Measurements from ENCODE around the gene ANKRD33B.

Gene ANKRD33B

DNA sequence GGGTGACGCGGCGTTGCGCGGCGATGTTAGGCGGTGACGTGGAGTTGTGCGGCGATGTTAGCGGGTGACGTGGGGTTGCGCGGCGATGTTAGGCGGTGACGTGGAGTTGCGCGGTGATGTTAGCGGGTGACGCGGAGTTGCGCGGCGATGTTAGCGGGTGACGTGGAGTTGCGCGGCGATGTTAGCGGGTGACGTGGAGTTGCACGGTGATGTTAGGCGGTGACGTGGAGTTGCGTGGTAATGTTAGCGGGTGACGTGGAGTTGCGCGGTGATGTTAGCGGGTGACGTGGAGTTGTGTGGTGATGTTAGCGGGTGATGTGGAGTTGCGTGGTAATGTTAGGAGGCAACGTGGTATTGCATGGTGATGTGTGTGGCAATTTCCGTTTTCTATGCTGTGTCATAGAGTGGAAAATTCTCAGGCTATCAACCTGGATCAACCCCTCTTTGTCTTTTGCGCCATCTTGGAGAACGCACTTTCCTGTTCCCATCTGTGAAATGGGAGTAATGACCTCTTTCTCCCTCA, 76.0 kb downstream of the ANKRD33B start:
- DNase-seq = no peak

GRCh38 chr5:10642367-10642766, 78.5 kb downstream of the ANKRD33B start:
- DNase-seq = no peak

GRCh38 chr5:10644192-10644591, 80.3 kb downstream of the ANKRD33B start:
- no peak for DNase-seq

- no peak for DNase-seq
Measured at GRCh38 chr5:10645146-10645545, 81.3 kb downstream of the ANKRD33B start.

GRCh38 chr5:10645671-10646070, 81.8 kb downstream of the ANKRD33B start:
- no peak for DNase-seq

DNA sequence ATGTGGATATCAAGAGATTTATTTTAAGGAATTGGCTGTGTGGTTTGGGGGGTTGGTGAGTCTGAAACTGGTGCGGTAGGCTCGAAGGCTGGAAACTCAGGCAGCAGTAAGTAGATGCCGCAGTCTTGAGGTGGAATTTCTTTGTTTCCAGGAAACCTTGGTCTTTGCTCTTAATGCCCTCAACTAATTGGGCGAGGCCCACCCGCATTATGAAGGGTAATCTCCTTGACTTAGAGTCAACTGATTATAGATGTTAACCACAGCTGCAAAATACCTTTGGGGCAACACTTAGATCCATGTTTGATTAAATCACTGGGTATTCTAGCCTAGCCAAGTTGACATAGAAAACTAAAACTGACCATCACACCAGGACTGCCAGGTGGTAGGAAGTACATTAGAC, 83.8 kb downstream of the ANKRD33B start:
- no peak for DNase-seq

DNA sequence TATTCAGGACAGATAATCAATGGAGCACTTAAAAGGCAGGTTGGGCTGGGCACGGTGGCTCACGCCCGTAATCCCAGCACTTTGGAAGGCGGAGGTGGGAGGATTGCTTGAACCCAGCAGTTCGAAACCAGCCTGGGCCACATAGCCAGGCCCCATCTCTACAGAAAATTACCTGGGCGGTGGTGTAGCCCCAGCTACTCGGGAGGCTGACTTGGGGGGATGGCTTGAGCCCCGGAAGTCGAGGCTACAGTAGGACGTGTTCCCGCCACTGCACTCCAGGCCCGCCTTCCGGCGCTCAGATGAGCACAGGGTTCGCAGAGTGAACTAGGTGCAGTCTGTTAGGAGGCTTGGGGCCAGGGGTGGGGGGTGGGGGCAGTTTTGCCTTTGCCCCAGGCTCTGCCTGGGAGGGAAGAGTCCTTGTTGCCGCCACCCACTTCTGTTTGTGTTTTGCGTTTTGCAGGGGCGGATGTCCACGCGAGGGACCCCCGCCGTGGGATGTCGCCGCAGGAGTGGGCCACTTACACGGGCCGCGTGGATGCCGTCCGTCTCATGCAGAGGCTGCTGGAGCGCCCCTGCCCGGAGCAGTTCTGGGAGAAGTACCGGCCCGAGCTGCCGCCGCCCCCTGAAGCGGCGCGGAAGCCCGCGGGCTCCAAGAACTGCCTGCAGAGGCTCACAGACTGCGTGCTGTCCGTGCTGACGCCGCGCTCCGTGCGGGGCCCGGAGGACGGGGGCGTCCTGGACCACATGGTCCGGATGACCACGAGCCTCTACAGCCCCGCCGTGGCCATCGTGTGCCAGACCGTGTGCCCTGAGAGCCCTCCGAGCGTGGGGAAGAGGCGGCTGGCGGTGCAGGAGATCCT, 85.2 kb downstream of the ANKRD33B start:
- no peak for DNase-seq

- DNase-seq = no peak
Measured at GRCh38 chr5:10649666-10650380, 86.0 kb downstream of the ANKRD33B start.

DNA sequence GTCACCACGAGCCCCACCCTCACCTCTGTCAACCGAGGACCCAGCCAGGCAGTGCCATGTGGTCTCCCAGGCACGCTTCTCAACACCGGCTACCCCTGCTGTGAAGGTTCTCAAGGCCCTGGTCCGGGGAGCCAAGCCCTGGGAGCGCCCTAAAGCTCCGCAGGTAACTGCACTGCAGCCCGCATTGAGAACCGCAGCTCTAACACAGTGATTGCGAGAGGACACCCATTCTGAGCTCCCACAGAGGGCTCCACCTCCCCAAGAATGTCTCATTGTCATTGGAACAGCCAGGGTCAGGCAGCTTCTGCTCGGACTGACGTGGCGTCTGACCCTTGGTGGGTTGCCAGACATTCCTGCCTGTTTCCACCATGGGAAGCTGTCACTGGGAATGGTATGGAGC, 88.3 kb downstream of the ANKRD33B start:
- no peak for DNase-seq

DNA sequence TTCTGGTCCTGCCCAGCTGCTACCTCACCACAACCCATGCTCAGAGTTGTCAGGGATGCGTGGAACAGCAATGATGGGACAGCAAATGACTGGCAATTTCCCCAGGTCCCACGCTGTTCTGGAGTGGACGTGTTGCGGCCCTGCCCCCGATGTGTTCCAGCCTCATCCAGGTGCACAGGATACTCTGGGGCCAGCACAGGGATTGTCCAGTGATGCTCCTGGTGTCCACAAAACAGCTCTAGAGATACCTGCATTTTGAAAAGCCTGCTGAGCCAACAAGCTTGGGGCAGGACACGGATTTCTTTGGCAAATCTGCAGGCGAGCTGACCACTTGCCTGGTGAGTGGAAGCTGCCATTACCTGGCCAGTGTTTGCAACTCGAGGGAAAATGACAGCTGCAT, 88.7 kb downstream of the ANKRD33B start:
- DNase-seq = no peak

DNA sequence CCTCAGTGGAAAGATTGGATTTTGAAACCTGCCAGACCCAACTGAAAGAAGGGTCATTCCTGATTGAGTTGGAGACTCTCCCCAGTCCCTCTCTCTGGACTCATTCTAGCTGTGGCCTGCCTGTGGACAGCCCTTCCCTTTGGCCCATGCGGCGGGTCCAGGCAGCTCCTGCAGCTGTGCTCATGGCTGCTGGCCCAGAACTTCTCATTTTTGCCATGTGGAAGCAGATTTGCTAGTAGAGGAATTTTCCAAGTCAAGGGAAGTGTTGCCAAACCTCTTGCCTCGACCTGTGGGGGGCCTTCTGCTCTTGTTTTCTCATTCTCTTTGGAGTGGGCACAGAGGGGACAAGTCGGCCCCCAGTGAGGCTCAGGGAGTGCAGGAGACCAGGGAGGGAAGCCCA, 89.2 kb downstream of the ANKRD33B start:
- DNase-seq = no peak

DNA sequence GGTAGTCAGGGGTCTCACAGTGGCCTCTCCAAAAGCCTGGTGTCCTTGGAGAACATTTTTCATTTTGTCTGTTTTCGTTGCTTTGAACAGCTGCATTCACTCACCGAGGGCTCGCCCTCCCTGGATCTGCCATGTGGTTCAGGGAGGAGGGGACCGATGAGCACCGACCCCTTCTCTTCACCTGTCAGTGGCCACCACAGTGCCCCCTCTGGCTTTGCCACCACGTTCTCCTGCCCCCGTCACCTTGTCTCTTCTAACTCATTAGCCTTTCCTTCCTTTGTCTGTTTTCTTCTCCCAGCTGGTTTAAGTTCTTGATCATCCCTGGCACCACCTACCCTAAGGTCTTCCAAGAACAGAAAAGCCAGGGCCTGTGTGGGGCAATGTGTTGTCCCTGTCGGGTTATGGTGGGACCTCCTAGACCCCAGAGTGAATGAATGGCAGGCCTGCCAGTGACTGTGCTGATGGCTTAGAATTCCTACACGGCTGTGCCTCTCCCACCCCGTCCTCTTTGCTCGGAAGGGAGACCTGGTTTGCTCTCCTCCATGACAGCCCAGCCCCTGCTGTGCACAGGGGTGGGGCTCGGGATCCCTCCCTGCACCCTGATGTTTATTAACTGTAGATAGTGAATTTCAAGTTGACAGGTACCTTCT, 90.0 kb downstream of the ANKRD33B start:
- DNase-seq = no peak

GRCh38 chr5:10654566-10654965, 90.7 kb downstream of the ANKRD33B start:
- DNase-seq = no peak

GRCh38 chr5:10655161-10655971, 91.5 kb downstream of the ANKRD33B start:
- DNase-seq = no peak

GRCh38 chr5:10655972-10656830, 92.3 kb downstream of the ANKRD33B start:
- no peak for DNase-seq

GRCh38 chr5:10658265-10658664, 94.4 kb downstream of the ANKRD33B start:
- DNase-seq = no peak

DNA sequence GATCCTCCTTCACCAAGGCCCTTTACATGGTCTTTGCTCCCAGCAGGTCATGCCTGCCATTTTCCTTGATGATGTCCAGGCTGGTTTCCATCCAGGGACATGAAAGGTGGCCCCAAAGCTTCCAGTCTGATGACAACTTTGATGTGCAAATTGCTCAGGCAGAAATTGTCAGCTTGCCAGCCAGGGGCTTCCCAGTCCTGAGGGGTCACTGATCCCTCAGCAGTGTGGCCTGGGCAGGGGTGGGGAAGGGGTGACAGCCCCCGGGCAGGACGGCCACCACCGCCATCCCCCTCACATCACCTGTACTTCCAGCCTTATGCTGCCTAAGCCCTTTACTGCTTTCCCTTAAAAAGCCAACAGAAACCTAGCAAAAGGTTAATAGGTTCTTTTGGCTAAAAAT, 96.3 kb downstream of the ANKRD33B start:
- DNase-seq = no peak

GRCh38 chr5:10660720-10661387, 97.0 kb downstream of the ANKRD33B start:
- no peak for DNase-seq

- no peak for DNase-seq
Measured at GRCh38 chr5:10661401-10661800, 97.5 kb downstream of the ANKRD33B start.

DNA sequence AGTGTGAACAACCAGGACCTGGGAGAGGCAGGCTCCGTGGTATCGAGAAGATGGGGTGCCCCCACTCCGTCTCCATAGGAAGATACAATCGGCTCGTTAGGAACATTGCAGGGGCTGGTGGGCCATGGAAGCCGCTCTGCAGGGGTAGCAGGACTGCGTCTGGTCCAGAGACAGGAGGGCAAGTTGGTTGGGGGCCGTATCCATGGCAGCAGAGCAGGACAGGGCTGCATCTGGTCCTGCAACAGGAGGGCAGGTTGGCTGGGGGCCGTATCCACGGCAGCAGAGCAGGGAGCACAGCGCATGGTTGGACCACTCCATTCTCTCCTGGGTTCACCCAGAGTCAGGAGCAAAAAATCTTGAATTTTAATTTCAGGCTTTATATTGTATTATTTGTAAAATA, 98.2 kb downstream of the ANKRD33B start:
- no peak for DNase-seq
